ENCODE data around the gene PTH. TPM values are rescaled to one million over a fixed set of nuclear protein-coding genes. Genes with fewer than 3 reads are reported as not detected.

PTH gene
- total and polyA plus RNA-seq, 2 of the 8 experiments (the other 6 are each of a cell fraction or from before 2014, with no cell fraction given), result not detected

- ChIA-PET CTCF (ENCODE audit: partially characterized antibody) (interaction anchor here (0.6 to 4.3 kb wide), 55 partner anchors 8 to 928 kb away, joined by 3 to 41 read pairs (median 4); no protein-coding TSS in a partner anchor), POLR2A (ENCODE audit: partially characterized antibody) (no interaction called here)
- no peaks in the 10 kb centered on the region for H3K4me1 ChIP-seq (replicated peaks in 1 of 4; ENCODE audit: control insufficient read depth in 3 of 4, insufficient read depth in 4 of 4, low read length in 3 of 4)
- WGBS, 2 experiments (ENCODE audit: extremely low coverage in 1 of 2, insufficient coverage in 1 of 2, insufficient read length in 1 of 2, insufficient replicate concordance in 2 of 2, low coverage in 1 of 2, low lambda C conversion rate in 2 of 2, missing lambda C conversion rate in 1 of 2), result 49% methylated on average over 25 of the region's 26 CpGs; no CpG with 5 or more reads in 1 of the 2 experiments
- H4K20me1 ChIP-seq (replicated peaks in 1 of 2; ENCODE audit: control insufficient read depth in 1 of 2, insufficient read depth in 2 of 2, low read length in 2 of 2), result no peaks in the 10 kb centered on the region
- H3K79me1 ChIP-seq (ENCODE audit: low read depth, low read length), result no peaks in the 10 kb centered on the region
- FAIRE-seq, result no peak
- H3K14ac ChIP-seq (ENCODE audit: insufficient read length), result no peak overlapping the region
- peak overlapping the region; percentile 35 to 57 (median 42); a peak in 7 of 8 replicates for H3K4me3 ChIP-seq (ENCODE audit: extremely low read depth in 1 of 4, insufficient read depth in 2 of 4, low read depth in 3 of 4, low read length in 4 of 4)
- no peaks in the 10 kb centered on the region for H3K23me2 ChIP-seq (ENCODE audit: low read depth, low read length)
- H3K27me3 ChIP-seq (replicated peaks in 1 of 4; ENCODE audit: control insufficient read depth in 3 of 4, extremely low read depth in 1 of 4, insufficient read depth in 3 of 4, low read length in 3 of 4), result no peaks in the 10 kb centered on the region
- no peak overlapping the region for H3K56ac ChIP-seq (replicated peaks; ENCODE audit: insufficient read length, low read depth, low read length)
- H2BK12ac ChIP-seq (ENCODE audit: low read depth, low read length), result no peak overlapping the region
- H2BK5ac ChIP-seq (ENCODE audit: low read depth, low read length), result no peak overlapping the region
- H4K8ac ChIP-seq (ENCODE audit: extremely low read depth, insufficient read depth, low read length), result no peak overlapping the region; the same call in 1 of the 2 replicates
- H2AFZ ChIP-seq (ENCODE audit: low read length), result peak overlapping the region; percentile 95
- peak overlapping the region; percentile 64 to 66 for H3K4me2 ChIP-seq (ENCODE audit: insufficient read depth in 1 of 2, low read depth in 2 of 2, low read length in 2 of 2)
- H3K23ac ChIP-seq (ENCODE audit: insufficient read length), result no peak overlapping the region
- no peak overlapping the region for H2BK120ac ChIP-seq (replicated peaks; ENCODE audit: low read depth, low read length)
- no peak overlapping the region for H2AK5ac ChIP-seq (ENCODE audit: low read depth, low read length)
- no peak overlapping the region for H4K91ac ChIP-seq (replicated peaks; ENCODE audit: insufficient read length, low read length)
- no peak overlapping the region for H3K9ac ChIP-seq (replicated peaks in 1 of 4; ENCODE audit: extremely low read depth in 1 of 4, low read depth in 3 of 4, low read length in 3 of 4)
- no peak overlapping the region for H3K27ac ChIP-seq (ENCODE audit: low read depth, low read length)
- peak in 1 of 2 experiments; percentile 91 for DNase-seq (ENCODE audit: low read depth in 1 of 2, low spot score in 2 of 2)
- no peak overlapping the region; the same call in 1 of the 2 replicates for H3K18ac ChIP-seq (ENCODE audit: extremely low read depth, low read length)
- no peak overlapping the region for H2BK15ac ChIP-seq (ENCODE audit: low read length)
- H3K79me2 ChIP-seq (ENCODE audit: control insufficient read depth in 1 of 2, insufficient read depth in 2 of 2, low read length in 2 of 2), result no peaks in the 10 kb centered on the region
- H4K5ac ChIP-seq (ENCODE audit: insufficient read length, low read depth, low read length), result no peak overlapping the region
- no peaks in the 10 kb centered on the region for H3K36me3 ChIP-seq (ENCODE audit: control insufficient read depth in 2 of 4, insufficient read depth in 4 of 4, low read length in 3 of 4)
- peaks cover 0 to 6% of the 10 kb centered on the region in 2 experiments; a peak in 1 of 4 replicates for H3K9me3 ChIP-seq (ENCODE audit: insufficient read depth in 2 of 2, low read depth in 1 of 2, low read length in 1 of 2)
- H3K4ac ChIP-seq (replicated peaks; ENCODE audit: insufficient read length, low read depth, low read length), result no peak overlapping the region
- no peak overlapping the region for H2BK20ac ChIP-seq (ENCODE audit: low read length)
- TF ChIP-seq RAD21 (IDR thresholded peaks at IDR 0.05 in 1 of 2, conservative IDR thresholded peaks at IDR 0.05 in 1 of 2; ENCODE audit: low read depth in 2 of 2, low read length in 2 of 2), result peak; percentile 72 to 73
- TF ChIP-seq ATF3 (IDR thresholded peaks at IDR 0.05; ENCODE audit: insufficient read depth, low read depth, low read length), result no peak
Observed at GRCh38 chr11:13486926-13487660, 8.7 kb downstream of the PTH start.

Data from H1 (cell line).